Measurements from ENCODE around the gene AFAP1L1.

AFAP1L1 gene

DNA sequence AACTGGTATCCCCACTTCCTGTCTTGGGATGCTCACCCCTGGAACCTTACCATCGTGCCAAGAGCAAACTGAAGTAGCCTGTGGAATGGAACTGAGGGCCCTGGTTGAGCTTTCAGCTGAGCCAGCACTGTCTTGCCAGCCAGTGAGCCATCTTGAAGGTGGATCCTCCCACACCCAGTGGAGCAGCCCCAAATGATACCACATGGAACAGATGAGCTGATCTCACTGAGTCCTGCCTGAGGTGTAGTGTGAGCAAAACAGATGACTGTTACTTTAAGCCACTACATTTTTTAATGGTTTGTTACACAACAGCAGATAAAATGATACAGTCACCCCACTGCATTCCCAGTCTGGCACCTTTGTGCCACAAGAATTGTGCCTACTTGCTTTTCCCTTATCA lies 84.0 kb downstream of the AFAP1L1 start:
- no peak for DNase-seq

DNA sequence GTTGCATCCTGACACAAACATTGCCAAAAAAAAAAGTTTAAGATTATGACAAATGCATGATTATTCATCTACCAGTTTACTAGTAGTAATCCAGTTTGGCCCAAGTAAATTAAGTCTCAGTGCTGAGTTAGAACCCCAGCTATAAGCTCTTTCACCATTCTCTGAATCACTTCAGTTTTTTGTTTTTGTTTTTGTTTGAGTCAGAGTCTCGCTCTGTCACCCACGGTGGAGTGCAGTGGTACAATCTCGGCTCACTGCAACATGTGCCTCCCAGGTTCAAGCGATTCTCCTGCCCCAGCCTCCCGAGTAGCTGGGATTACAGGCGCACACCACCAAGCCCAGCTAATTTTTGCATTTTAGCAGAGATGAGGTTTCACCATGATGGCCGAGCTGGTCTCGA lies 84.7 kb downstream of the AFAP1L1 start:
- DNase-seq = no peak

DNA sequence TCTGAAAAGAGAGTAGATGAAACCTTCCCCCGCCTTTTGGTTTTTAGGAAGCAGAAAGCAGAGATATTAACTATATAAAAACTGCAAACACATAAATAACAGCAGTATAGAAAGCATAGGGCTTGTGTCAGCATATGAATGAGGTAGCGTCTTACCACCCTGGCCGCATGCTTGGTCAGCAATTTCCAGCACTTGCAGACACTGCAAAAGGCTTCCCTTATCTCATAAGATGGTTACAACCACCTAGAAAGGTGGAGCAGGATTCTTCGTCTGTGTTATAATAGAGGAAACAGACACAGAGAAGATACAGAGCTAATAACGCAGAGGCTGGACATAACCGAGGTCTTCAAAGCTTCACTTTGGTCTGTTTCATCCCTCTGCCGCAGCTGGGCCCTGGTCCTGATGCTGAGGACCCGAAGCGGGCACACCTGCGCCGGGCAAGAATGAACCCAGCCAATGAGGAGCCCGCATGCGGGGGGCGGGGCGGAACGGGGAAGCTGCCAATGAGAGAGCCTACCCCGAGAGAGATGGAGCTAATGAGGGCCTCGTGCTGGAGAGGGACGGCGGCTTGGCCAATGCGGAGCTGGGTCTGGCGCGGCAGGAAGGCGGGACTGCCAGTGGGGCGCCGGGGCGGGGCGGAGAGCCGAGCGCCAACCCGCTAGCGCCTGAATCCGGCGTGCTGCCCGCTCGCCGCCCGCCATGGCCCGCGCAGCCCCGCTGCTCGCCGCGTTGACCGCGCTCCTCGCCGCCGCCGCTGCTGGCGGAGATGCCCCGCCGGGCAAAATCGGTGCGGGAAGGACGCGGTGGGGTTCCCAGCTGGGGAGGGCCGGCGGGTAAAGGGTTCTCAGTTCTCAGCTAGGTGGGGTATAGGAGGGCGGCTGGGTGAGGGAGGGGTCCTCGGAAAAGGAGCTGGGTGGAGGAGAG lies 86.0 kb downstream of the AFAP1L1 start, which contains the start of gene PCYOX1L:
Gene PCYOX1L, plus strand, starts transcription at position 677 of the 924 bp plus-strand sequence. Its CDS starts 23 bp downstream, at position 700.
- peak; percentile 4 for DNase-seq

DNA sequence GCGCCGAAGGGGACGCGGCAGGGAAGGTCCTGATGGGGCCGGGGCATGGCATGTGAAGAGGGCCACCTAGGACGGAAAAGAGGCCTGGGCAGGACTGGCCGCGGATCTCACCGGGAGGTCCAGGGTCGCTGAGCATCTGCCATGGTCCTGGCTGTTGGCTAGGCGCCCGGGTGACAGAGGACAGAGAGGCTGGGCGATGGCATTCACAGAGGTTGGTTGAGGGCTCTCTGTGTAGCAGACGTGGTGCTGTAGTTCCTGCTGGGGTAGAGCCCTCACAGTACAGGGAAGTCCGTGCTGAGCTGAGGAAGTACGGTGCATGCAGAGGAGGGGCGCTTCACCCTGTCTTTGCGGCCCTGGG lies 86.6 kb downstream of the AFAP1L1 start:
- no peak for DNase-seq

DNA sequence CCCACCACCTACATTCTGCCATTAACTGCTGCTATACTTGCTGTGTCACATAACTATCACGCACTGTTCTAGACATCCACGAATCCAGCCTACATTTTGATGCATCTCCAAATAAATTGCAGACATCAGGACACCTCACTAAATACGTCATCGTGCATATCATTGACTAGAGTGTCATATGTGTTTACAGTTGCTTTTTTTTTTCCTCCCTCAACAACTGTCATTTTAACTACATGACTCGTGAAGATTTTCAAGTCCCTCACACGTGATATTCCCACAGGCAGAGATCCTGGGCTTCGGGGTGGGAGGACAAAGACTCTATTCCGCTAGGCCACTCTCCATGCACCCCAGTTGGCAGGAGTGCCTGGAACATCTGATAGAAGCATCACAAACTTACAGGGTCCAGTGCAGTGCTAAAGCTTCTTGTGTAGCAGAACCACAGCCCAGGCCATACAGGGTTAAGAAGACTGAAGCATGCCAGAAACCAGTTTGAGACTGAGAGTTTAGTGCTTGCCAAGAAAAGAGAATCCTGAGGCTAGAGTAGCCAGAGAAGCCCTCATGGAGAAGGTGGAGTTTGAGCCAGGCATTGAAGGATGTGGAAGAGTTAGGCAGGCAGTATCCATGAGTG lies 87.3 kb downstream of the AFAP1L1 start:
- DNase-seq = no peak

DNA sequence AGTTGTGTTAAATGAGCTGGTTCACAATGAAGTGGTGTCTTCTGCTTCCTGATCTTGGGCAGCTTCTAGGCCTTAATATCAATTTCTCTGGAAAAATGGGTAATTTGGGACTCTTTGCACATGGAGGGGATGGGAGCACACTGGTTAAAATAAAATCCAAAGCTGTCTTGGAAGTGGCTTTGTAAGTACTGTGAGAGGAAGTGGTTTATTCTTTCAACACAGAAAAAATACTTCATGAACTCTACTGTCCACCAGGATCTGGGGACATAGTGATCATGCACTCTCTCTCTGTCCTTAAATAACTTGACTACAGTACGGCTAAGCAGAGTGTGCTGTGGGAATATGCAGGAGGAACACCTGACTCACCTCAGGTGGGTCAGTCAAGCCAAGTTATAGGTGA lies 88.6 kb downstream of the AFAP1L1 start:
- no peak for DNase-seq

DNA sequence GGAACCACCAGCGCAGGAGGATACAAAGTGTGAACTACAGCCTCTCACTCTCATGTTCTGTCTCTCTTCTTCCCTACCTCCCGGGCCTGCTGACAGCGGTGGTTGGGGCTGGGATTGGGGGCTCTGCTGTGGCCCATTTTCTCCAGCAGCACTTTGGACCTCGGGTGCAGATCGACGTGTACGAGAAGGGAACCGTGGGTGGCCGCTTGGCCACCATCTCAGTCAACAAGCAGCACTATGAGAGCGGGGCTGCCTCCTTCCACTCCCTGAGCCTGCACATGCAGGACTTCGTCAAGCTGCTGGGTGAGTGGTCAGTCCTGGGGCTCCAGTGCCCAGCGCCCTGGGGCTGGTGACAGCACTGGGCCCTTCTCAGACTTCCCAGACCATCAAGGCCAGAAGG lies 90.9 kb downstream of the AFAP1L1 start:
- DNase-seq = no peak

DNA sequence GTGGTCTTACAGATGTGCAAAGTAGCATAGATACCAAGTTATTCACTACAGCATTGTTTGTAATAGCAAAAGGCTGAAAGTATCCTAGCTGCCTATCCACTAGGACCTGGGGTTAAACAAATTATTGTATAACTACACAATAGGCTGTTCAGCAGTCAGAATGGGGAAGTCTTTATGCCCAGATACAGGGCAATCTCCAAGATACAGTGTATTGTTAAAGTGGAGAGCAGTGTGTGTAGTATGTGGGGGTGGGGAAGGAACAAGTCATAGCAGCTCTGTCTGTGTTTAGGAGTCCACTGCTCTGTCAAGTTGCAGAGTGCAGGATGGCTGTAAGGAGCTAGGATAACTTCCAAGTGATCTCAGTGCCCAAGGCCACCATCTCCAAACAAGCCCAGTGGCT lies 91.7 kb downstream of the AFAP1L1 start:
- DNase-seq = no peak

DNA sequence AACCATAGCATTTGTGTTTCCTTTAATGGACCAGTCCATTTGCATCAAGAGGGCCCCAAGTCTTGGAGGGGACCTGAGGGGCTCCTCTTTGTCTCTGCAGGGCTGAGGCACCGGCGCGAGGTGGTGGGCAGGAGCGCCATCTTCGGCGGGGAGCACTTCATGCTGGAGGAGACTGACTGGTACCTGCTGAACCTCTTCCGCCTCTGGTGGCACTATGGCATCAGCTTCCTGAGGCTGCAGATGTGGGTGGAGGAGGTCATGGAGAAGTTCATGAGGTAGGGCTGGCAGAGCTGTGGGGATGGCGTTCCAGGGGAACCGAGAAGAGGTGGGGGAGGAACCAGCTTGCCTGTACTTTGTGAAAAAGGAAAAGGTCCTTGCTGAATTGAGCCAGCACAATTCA lies 92.3 kb downstream of the AFAP1L1 start:
- no peak for DNase-seq

DNA sequence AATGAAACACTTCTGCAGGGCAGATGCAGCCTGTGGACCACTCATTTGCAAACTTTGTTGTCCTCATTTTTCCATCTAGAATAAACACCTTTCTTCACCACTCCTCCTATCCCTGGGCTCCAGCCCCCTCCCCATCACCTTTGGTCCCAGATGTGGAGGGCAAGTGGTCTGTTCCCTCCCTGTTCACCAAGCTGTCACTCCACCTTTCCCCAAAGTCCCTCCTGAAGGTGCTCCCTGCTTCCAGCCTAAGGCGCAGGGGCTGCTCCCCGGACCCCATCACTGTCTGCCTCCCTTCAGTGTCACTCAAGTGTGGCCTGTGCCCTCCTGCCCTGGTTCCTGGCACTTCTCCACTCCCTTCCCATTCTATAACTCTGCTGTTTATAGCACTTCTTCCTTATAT lies 93.1 kb downstream of the AFAP1L1 start:
- no peak for DNase-seq

DNA sequence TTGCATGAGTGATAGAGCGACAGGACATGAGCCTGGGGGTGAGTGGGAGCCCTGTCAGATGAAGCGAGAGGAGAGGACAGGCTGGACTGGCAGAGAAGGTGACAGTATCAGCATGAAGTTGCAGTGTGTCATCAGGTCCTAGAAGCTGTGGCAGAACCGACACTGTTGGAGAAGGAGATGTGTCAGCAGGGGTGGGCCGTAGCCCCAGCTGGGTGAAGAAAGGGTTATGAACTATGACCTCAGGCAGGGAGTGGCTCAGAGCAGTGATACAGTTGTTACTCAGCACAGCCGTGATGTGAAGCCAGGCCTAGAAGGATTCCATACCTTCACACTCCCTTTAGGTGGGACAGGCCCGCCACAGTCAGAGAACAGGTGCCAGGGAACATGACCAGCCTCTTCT lies 93.8 kb downstream of the AFAP1L1 start:
- no peak for DNase-seq

DNA sequence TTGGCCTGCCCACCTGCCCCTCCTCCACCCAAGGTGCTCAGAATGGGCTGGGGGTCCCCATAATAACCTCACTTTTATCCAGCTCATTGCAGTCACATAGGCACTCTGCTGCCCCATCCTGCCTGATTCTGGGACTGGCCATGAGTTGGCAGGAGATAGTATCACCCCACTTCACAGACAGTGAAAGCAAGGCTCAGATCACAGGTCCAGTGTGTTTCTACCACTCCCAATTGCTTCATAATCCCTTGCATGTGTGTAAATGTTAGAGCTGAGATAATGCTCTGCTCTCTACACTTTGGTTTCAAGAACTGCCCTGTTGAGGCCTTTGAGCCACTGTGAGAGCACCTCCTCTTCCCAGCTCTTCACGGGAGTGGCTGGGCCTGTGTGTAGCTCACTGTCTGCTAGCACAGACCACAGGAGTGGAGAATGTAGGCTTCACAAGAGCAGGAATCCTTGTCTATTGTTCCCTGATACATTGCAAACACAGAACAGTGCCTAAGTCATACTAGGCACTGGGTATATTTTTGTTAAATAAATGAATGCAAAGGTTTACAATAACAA lies 94.6 kb downstream of the AFAP1L1 start:
- DNase-seq = no peak

DNA sequence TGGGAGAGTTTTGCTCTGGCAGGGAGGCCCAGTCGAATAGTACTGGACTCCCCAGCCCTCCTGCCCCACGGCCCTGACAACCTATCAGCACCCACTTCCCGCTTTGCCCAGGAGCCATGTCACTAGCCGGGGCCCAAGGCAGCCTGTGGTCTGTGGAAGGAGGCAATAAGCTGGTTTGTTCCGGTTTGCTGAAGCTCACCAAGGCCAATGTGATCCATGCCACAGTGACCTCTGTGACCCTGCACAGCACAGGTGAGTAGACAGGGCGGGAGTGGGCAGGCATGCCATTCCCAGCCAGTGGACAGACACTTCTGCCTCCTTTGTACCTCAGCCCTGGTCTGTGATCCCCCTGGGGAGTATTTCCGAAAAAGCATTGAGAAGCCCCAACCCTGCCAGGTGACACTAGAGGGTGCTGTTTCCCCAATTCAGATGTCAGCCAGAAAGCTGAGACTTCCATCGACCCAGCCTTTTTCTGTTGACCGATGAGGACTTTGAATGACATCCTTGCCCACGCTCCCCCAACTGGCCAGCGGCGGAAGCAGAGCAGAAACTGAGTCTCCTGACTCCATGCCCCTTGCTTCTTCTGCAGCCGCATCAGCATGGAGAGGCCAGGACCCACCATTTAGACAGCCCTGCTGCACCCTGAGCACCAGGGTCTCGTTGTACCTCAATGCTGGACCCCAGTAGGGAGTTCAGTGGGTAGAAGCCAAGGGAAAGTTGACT lies 95.8 kb downstream of the AFAP1L1 start:
- DNase-seq = no peak

DNA sequence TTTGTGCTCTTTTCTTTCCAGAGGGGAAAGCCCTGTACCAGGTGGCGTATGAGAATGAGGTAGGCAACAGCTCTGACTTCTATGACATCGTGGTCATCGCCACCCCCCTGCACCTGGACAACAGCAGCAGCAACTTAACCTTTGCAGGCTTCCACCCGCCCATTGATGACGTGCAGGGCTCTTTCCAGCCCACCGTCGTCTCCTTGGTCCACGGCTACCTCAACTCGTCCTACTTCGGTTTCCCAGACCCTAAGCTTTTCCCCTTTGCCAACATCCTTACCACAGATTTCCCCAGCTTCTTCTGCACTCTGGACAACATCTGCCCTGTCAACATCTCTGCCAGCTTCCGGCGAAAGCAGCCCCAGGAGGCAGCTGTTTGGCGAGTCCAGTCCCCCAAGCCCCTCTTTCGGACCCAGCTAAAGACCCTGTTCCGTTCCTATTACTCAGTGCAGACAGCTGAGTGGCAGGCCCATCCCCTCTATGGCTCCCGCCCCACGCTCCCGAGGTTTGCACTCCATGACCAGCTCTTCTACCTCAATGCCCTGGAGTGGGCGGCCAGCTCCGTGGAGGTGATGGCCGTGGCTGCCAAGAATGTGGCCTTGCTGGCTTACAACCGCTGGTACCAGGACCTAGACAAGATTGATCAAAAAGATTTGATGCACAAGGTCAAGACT lies 96.5 kb downstream of the AFAP1L1 start:
- no peak for DNase-seq

DNA sequence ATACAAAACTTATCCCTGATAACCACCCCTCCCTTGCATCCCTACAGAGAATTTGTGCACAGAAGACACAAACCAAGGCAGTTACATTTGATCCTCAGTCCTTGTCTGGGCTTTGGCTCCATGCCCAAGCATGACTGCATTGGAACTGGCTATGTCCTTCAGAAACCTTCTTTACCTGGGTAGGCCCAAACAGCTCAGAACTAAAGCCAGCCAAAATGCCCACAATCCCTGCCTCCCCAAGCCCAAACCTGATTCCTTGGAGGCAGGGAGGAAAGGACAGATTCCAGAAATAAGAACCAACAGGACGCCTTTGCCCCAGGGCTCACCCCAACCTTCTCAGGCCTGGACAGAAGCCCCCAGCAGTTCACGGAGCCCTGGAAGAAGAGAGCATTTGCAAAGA lies 99.2 kb downstream of the AFAP1L1 start:
- no peak for DNase-seq

DNA sequence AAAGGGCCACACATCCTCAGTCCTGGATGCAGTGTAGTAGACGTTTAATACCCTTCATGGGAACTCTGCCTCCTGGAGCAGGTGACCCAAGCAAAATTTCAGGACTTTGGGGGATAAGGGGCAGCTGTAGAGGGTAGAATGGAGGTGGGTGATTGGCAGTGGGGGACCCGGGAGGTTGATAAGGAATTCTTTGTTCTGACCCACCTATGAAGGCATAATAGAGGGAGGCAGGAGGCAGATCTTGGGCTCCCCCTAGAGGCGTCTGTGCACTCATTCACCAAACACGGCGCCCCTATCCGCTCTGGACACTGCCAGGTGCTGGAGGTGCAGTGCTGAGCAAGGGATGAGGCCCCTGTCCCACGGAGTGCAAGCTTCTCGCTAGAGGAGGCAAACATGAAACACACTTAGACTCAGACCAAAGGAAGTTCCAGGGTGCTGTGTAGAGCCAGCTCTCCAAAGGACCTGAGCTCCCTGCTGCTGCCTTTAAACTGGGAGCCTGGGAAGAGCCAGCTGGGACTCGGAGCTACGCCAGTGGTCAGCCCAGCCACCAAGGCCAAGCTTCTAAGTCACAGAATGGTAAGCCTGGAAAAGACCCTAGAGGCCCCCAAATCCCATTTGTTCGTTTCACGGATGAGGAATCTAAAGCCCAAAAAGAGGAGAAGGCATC lies 99.8 kb downstream of the AFAP1L1 start:
- DNase-seq = peak; percentile 0

DNA sequence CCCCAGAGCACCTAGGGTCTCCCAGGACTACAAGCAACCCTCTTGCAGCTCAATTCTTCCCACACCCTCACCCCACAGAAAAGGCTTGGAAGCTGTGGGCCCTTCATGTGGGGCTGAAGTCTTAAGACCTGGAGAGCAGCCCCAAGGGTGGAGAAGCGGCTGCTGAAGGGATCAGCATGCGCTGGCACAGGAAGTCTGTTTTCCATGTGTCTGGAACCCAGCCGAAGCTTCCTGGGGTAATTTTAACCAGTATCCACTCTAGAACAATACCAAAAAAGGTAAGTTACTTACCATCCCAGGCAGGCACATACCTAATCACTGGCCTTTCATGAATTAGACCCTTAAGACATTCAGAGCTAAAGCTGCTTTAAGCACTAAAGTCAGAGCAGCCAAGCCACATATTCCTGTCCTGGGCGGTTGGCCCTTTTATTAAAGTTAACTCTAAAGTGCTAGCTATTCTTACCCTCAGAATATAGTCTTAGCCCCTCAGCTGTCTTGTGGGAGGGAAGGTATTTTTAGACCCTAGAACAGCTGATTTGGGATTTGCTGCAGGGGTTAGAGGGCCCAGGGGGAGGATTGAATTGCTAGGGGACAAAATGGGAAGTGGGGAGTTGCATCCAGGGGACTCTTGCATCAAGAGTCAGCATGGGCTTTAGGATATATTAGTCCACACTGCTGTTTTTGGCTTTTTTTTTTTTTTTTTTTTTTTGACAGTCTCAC lies 100.6 kb downstream of the AFAP1L1 start:
- no peak for DNase-seq

DNA sequence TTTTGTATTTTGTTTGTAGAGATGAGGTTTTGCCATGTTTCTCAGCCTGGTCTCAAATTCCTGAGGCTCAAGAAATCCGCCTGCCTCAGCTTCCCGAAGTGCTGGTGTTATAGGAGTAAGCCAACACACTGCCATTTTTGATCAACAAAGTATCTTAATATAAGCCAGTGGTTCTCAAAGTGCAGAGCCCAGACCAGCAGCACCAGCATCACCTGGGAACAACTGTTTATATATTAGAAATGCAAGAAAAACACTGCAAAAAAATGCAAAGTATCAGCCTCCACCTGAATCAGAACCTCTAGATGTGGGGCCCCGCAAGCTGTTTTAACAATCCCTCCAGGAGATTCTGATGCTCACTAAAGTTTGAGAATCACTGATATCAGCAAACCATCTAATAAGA lies 101.3 kb downstream of the AFAP1L1 start:
- DNase-seq = no peak

DNA sequence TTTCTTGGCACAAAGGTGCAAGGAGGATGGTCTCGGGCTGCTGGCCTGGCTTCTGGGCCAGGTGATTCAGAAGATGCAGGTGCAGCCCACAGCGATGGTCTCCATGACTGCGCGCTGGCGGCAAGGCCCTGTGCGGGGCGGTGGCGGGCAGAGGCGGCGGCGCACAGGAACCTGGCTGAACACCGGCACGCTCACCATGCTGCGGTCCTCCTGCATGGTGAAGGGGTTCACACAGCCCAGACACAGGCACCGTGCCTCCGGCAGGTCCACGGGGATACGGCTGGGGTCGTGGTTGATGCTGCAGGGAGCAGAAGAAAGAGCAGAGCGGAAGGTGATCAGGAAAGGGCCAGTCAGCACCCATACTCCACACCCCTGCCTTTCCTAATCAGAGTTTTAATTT lies 102.6 kb downstream of the AFAP1L1 start:
- no peak for DNase-seq

DNA sequence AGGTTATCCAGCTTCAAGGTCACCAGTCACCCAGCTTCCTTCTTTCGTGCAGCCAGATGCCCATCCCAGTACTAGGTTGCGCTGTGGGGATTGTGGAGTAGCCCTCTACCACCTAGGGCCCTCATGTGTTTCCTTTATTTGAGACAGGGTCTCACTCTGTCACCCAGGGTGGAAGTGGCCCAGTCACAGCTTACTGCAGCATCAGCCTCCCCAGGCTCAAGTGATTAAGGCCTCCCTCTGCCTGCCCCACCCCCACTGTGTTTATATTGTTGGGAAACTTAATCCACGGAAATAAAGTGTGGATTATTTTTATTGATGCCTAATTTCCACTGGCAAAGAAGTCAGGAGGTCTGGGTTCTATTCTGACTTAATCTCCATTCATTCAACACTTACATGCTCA lies 103.1 kb downstream of the AFAP1L1 start:
- no peak for DNase-seq

DNA sequence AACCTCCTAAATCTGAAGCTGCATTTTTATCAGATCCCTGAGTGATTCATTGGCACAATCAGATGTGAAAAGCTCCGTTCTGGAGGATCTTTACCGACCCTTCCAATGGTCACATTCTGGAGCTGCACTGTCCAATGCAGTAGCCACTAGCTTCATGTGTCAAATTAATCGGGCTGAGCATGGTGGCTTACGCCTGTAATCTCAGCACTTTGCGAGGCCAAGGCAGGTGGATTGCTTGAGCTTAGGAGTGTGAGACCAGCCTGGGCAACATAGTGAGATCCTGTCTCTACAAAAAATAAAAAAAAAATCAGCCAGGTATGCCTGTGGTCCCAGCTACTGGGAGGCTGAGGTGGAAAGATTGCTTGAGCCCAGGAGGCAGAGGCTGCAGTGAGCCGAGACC lies 103.8 kb downstream of the AFAP1L1 start:
- no peak for DNase-seq

DNA sequence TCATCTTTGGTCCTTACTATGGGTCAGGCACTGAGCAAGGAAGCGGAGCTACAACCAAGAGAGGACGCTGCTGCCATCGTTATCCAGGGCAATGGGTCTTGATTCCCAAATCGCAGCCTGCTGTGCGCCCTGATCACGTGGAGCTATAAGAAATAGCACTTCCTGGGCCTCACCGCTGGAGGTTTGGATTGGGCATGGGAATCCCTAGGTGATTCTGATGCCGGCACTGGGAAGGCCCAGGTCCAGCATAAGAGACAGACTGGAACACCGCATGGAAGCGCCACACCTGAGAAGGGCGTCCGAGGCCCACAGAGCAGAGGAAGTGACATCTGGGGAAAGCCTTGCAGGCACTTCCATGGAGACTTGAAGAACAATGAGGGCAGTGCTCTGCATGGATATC lies 104.4 kb downstream of the AFAP1L1 start:
- DNase-seq = no peak

All from KG1 (cell line).